Activated T-helper 2 cell treated with anti-CD3 and anti-CD28 coated beads, Interferon-gamma antibody, Interleukin-2, Interleukin-4, amounts not matched to agents 10 μg/mL and 5 μg/mL and 100 μg/mL, durations not matched to agents 14 hours and 24 hours and 36 hours (primary cell): ENCODE results near the gene PRKCZ. TPM values are rescaled to one million over a fixed set of nuclear protein-coding genes. Genes with fewer than 3 reads are reported as not detected.
"Not testable (repeated sequence)": the region's sequence is repeated elsewhere in the genome, so short reads cannot be mapped to it uniquely, and the experiment has no call there.

Experiments
- DNase-seq: peaks from one replicate; pipeline ENCODE4 v3.0.0; 2021; ENCODE audit warnings: low spot score
- H3K27ac Mint-ChIP-seq: one replicate; pipeline ENCODE4 v1.8.0; 2021; ENCODE audit warnings: mixed read lengths
- H3K27me3 Mint-ChIP-seq: one replicate; pipeline ENCODE4 v1.8.0; 2021; ENCODE audit warnings: low read depth, mixed read lengths
- H3K36me3 Mint-ChIP-seq: one replicate; pipeline ENCODE4 v1.8.0; 2021; ENCODE audit warnings: low read depth, mixed read lengths
- H3K4me1 Mint-ChIP-seq: one replicate; pipeline ENCODE4 v1.8.0; 2021; ENCODE audit warnings: low read depth, mixed read lengths
- H3K4me3 Mint-ChIP-seq: one replicate; pipeline ENCODE4 v1.8.0; 2021; ENCODE audit warnings: low read depth, mild to moderate bottlenecking, moderate library complexity, mixed read lengths
- H3K9me3 Mint-ChIP-seq: one replicate; pipeline ENCODE4 v1.8.0; 2021; ENCODE audit warnings: mixed read lengths
- intact Hi-C: fragments of 100-400 bp; cut with micrococcal nuclease; formaldehyde crosslinking; loops from one replicate; pipeline ENCODE4 v1.15.1; 2023
- total RNA-seq: library from RNA; stranded (reverse); gene quantifications from 2 replicates; pipeline ENCODE4 v1.2.3, GENCODE V29; 2022

PRKCZ gene
- total RNA-seq, 1 donor from 2014 or later = 3.6 TPM

DNA sequence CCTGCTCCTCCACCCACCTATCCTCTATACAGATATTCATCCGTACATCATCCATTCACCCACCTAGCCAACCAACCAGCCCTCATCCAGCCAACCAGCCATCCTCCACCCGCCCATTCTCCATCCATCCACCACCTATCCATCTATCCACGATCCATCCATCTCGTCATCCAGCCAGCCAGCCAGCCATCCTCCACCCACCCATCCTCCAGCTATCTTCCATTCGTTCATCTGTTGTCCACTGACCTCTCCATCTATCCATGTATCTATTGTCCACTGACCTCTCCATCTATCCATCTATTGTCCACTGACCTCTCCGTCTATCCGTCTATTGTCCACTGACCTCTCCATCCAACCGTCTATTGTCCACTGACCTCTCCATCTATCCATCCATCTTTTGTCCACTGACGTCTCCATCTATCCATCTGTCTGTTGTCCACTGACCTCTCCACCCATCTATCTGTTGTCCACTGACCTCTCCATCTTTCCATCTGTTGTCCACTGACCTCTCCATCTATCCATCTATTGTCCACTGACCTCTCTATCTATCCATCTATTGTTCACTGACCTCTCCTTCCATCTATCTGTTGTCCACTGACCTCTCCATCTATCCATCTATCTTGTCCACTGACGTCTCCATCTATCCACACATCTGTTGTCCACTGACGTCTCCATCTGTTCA is 96.8 kb downstream of the PRKCZ start:
- no peaks in the 10 kb centered on the region for H3K27me3 Mint-ChIP-seq
- no peak for DNase-seq
- intact Hi-C loops = no loop called here
- no peak overlapping the region for H3K27ac Mint-ChIP-seq
- no peaks in the 10 kb centered on the region for H3K9me3 Mint-ChIP-seq
- no peak overlapping the region for H3K4me3 Mint-ChIP-seq
- no peaks in the 10 kb centered on the region for H3K36me3 Mint-ChIP-seq
- H3K4me1 Mint-ChIP-seq = no peaks in the 10 kb centered on the region

DNA sequence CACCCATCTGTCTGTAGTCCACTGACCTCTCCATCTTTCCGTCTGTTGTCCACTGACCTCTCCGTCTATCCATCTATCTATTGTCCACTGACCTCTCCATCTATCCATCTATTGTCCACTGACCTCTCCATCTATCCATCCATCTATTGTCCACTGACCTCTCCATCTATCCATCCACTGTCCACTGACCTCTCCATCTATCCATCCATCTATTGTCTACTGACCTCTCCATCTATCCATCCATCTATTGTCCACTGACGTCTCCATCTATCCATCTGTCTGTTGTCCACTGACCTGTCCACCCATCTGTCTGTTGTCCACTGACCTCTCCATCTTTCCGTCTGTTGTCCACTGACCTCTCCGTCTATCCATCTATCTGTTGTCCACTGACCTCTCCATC is 97.7 kb downstream of the PRKCZ start:
- H3K27ac Mint-ChIP-seq, H3K4me1 Mint-ChIP-seq, DNase-seq, H3K27me3 Mint-ChIP-seq, H3K4me3 Mint-ChIP-seq, H3K36me3 Mint-ChIP-seq, intact Hi-C loops, H3K9me3 Mint-ChIP-seq: not testable (repeated sequence)

DNA sequence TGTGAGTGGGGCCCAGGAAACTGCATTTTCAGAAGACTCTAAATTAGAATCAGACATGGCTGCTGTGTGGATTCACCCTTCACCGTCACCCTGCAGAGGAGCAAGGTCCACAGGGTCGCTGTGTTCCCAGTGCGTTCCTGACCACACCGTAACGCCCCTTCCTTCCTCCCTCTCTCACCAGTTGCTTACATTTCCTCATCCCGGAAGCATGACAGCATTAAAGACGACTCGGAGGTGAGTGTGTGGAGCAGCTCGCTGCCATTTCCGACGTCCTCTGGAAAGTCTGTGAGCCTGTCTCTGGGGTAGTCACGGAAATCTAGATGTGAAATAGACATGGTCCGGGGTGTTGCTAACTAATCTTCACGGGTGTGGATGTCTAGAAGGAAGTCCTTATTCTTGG is 98.5 kb downstream of the PRKCZ start:
- H3K27me3 Mint-ChIP-seq = no peaks in the 10 kb centered on the region
- peaks cover 7% of the 10 kb centered on the region for H3K4me1 Mint-ChIP-seq
- H3K36me3 Mint-ChIP-seq = no peaks in the 10 kb centered on the region
- peak; percentile 63 for DNase-seq
- no peak overlapping the region for H3K4me3 Mint-ChIP-seq
- H3K27ac Mint-ChIP-seq = no peak overlapping the region
- intact Hi-C loops = no loop called here
- H3K9me3 Mint-ChIP-seq = no peaks in the 10 kb centered on the region

DNA sequence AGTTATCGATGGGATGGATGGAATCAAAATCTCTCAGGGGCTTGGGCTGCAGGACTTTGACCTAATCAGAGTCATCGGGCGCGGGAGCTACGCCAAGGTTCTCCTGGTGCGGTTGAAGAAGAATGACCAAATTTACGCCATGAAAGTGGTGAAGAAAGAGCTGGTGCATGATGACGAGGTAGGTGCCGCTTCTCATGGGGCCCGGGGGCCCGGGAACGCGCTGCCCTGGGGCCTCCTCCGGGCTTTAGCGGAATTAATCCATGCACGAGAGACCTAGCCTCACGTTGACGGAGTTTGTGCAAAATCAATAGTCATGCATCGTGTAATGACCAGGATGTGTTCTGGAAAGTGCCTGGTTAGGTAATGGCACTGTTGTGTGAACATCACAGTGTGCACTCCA is 100.6 kb downstream of the PRKCZ start:
- no peak for DNase-seq
- no peak overlapping the region for H3K4me3 Mint-ChIP-seq
- intact Hi-C loops = no loop called here

DNA sequence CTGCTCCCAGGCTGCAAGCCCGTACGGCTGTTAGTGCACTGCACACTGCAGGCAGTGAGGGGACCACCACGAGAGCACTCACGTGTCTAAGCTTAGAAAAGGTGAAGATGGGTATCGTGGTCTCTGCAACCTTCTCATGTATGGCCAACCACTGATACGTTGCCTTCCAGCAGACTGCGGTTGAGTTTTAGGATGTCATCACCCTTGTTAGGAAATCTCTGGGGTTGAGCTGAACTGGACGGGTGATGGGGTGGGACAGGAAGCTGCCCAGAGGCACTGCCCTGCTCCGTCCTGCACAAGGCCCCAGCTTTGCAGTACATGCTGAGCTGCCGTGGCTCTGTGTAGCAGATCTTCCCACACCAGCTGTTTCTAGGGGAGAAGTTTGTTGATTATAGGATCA is 101.0 kb downstream of the PRKCZ start:
- Mint-ChIP-seq H3K4me1 (peaks cover 7% of the 10 kb centered on the region), H3K36me3 (no peaks in the 10 kb centered on the region), H3K4me3 (no peak overlapping the region), H3K9me3 (no peaks in the 10 kb centered on the region), H3K27me3 (no peaks in the 10 kb centered on the region), H3K27ac (no peak overlapping the region)
- no peak for DNase-seq
- intact Hi-C loops = no loop called here

More for the DNA sequence above, 100.6 kb downstream of the PRKCZ start:
- H3K4me1 Mint-ChIP-seq = peaks cover 7% of the 10 kb centered on the region
- no peaks in the 10 kb centered on the region for H3K36me3 Mint-ChIP-seq
- no peaks in the 10 kb centered on the region for H3K27me3 Mint-ChIP-seq
- H3K27ac Mint-ChIP-seq = no peak overlapping the region
- H3K9me3 Mint-ChIP-seq = no peaks in the 10 kb centered on the region

DNA sequence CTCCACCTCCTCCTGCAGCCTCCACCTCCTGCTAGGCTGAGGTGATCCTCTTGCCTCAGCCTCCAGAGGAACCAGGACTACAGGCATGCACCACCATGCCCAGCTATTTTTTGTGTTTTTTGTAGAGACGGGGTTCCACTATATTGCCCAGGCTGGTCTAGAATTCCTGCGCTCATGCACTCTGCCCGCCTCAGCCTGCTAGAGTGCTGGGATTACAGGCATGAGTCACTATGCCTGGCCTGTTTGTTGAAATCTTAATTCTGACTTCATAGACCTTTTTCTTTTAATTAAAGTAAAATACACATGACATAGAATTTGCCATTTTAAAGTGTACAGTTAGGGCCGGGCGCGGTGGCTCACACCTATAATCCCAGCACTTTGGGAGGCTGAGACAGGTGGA is 101.7 kb downstream of the PRKCZ start:
- Mint-ChIP-seq H3K27me3 (no peaks in the 10 kb centered on the region), H3K4me3 (no peak overlapping the region), H3K9me3 (no peaks in the 10 kb centered on the region), H3K27ac (no peak overlapping the region), H3K4me1 (peaks cover 7% of the 10 kb centered on the region), H3K36me3 (no peaks in the 10 kb centered on the region)
- DNase-seq = no peak
- intact Hi-C loops = no loop called here

DNA sequence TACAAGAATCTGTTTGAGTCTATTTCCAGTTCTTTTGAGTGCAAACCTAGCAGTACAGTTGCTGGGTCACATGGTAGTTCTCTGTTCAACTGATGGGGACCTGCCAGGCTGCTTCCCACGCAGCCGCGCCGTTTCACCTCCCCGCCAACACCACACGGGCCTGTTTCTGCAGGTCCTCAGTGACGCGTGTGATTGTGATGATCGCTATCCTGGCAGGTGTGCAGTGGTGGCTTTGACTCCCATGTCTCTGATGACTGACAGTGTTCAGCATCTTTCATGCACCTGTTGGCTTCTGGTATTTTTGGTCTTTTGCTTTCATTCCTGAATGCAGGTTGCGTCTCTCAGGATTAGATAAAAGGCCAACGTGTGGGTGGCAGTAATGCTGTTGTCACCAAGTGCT is 102.7 kb downstream of the PRKCZ start:
- no peak overlapping the region for H3K27ac Mint-ChIP-seq

DNA sequence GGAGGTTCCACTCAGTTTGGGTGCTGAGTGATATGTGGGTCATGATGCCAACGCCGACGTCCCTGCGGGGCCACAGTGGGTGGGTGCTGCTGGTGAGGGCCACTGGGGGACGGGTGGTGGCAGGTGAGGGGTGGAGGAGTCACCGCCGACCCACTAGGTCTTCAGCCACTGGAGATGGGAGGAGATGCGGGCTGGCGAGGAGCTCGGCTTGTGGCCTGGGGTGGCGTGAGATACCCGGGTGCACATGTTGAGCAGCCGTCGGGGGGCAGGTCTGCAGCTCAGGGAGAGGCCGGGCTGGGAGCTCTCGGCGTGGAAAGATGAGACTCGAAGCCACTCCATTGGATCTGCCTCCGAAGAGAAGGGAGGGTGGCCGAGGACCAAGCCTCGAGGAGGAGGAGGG is 103.8 kb downstream of the PRKCZ start:
- DNase-seq = no peak
- intact Hi-C loops = no loop called here
- H3K27me3 Mint-ChIP-seq = no peaks in the 10 kb centered on the region
- H3K27ac Mint-ChIP-seq = no peak overlapping the region
- H3K4me1 Mint-ChIP-seq = peaks cover 7% of the 10 kb centered on the region
- H3K9me3 Mint-ChIP-seq = no peaks in the 10 kb centered on the region
- no peaks in the 10 kb centered on the region for H3K36me3 Mint-ChIP-seq
- H3K4me3 Mint-ChIP-seq = no peak overlapping the region

More for the DNA sequence above, 102.7 kb downstream of the PRKCZ start:
- H3K36me3 Mint-ChIP-seq = no peaks in the 10 kb centered on the region
- no peak overlapping the region for H3K4me3 Mint-ChIP-seq
- intact Hi-C loops = no loop called here
- no peak for DNase-seq
- peaks cover 7% of the 10 kb centered on the region for H3K4me1 Mint-ChIP-seq
- no peaks in the 10 kb centered on the region for H3K27me3 Mint-ChIP-seq
- H3K9me3 Mint-ChIP-seq = no peaks in the 10 kb centered on the region

DNA sequence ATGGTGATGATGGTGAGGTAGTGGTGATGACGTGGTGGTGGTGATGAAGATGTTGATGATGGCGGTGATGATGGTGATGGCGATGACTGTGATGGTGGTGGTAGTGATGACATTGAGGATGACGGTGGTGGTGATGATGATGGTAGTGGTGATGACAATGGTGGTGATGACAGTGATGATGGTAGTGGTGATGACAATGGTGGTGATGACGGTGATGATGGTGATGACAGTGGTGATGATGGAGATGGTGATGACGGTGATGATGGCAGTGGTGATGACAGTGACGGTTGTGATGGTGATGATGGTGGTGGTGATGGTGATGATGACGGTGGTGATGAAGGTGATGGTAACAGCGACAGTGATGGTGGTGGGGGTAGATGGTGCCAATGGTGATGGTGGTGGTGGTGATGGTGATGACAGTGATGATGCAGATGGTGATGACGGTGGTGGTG is 105.0 kb downstream of the PRKCZ start:
- H3K27me3 Mint-ChIP-seq = no peaks in the 10 kb centered on the region
- H3K4me3 Mint-ChIP-seq = no peak overlapping the region
- no peaks in the 10 kb centered on the region for H3K36me3 Mint-ChIP-seq
- H3K27ac Mint-ChIP-seq = no peak overlapping the region
- peaks cover 7% of the 10 kb centered on the region for H3K4me1 Mint-ChIP-seq
- intact Hi-C loops = no loop called here
- no peaks in the 10 kb centered on the region for H3K9me3 Mint-ChIP-seq
- DNase-seq = no peak

DNA sequence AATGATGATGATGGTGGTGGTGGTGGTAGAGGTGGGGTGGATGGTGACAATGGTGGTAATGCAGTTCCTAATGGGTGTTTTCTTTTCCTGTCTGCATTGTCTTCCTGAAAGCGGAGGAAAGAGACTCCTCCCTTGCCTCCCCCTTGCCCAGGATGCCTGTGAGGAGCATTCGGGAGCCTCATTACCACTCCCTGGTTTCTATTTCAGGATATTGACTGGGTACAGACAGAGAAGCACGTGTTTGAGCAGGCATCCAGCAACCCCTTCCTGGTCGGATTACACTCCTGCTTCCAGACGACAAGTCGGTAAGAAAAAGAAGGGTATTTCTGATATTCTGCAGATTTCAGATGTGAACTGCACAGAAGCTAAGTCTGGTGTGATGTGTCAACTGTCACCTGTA is 105.6 kb downstream of the PRKCZ start:
- intact Hi-C loops = no loop called here
- H3K9me3 Mint-ChIP-seq = no peaks in the 10 kb centered on the region
- no peak overlapping the region for H3K4me3 Mint-ChIP-seq
- peaks cover 7% of the 10 kb centered on the region for H3K4me1 Mint-ChIP-seq
- DNase-seq = no peak
- H3K36me3 Mint-ChIP-seq = no peaks in the 10 kb centered on the region
- H3K27me3 Mint-ChIP-seq = no peaks in the 10 kb centered on the region
- no peak overlapping the region for H3K27ac Mint-ChIP-seq

DNA sequence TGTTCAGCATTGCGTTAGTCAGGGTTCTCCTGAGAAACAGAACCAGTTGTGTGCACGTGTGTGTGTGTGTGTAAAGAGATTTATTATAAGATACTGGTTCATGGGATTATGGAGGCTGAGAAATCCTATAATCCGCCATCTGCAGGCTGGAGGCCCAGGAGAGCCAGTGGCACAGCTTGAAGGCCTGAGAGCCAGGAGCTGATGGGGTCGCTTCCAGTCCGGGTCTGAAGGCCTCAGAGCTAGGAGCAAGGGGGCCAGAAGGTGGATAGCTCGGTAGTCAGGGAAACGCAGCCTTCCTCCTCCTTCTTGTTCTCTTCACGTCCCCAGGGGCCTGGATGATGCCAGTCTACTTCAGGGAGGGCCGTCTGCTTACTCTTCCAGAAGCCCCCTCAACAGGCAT is 106.7 kb downstream of the PRKCZ start:
- Mint-ChIP-seq H3K27ac (no peak overlapping the region), H3K36me3 (no peaks in the 10 kb centered on the region), H3K4me1 (peaks cover 7% of the 10 kb centered on the region), H3K27me3 (no peaks in the 10 kb centered on the region), H3K9me3 (no peaks in the 10 kb centered on the region), H3K4me3 (no peak overlapping the region)
- DNase-seq = no peak
- intact Hi-C loops = no loop called here

DNA sequence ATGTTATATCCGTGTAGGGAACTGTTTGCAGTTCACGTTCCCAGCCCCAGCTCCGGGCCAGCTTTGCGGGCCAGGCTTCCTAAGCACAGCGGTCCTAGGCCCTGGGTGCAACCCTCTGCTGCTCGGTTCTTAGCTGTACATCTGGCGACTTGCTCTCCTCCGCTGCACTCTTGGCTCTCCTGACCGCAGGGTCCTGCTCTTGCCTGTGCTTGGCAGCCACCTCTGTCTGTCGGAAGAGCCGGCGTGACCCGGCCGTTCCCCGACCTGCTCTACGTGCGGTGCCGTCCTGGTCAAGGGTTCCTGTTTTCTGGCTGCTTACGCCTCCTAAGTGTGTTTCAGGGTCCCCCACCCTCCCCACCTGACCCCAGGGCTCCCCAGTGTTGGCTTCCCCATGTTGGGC is 107.6 kb downstream of the PRKCZ start:
- Mint-ChIP-seq H3K4me1 (peaks cover 4% of the 10 kb centered on the region), H3K4me3 (no peak overlapping the region), H3K36me3 (no peaks in the 10 kb centered on the region), H3K27ac (no peak overlapping the region), H3K27me3 (no peaks in the 10 kb centered on the region), H3K9me3 (no peaks in the 10 kb centered on the region)
- DNase-seq = no peak
- intact Hi-C loops = no loop called here

DNA sequence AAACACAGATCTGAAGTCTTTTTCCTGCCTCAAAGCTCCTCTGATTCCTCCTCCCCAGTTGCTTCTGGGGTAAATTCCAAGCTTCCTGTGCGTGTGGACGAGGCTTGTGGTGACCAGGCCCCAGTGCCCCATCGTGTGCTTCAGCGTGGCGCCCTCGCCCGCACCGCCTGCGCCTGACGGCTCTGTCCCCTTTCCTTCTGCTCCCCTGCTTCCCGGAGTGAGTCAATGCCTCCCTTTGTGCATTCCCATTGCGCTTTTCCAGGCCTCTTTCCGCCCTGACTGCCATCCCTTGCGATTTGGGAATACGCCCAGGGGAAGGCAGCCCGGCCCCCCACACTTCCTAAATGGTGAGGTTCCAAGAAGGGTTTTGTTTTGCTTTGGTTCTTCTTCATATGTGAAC is 108.1 kb downstream of the PRKCZ start:
- no peaks in the 10 kb centered on the region for H3K27me3 Mint-ChIP-seq

DNA sequence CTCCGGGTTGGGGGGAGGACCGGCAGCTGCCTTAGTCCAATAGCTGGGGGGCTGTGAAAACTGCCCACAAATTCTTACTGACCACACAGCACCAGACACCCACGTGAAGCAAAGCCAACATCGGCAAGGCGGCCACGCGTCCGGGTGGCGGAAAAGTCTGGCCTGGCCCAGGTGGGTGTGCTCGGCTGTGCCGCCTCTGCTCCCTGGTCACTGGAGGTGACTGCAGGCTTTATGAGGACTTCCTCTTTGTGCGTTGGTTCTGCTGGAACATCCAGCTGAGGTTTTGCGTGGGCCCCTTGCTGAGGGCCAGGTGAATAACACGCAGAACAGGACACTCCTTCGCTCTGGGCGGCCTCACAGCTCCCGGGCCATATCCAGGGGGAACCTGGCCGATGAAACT is 108.9 kb downstream of the PRKCZ start:
- H3K27me3 Mint-ChIP-seq = no peaks in the 10 kb centered on the region
- no peaks in the 10 kb centered on the region for H3K9me3 Mint-ChIP-seq
- no peak overlapping the region for H3K27ac Mint-ChIP-seq
- H3K4me1 Mint-ChIP-seq = no peaks in the 10 kb centered on the region
- no peak overlapping the region for H3K4me3 Mint-ChIP-seq
- H3K36me3 Mint-ChIP-seq = no peaks in the 10 kb centered on the region
- no peak for DNase-seq
- intact Hi-C loops = no loop called here

More for the DNA sequence above, 108.1 kb downstream of the PRKCZ start:
- no peak for DNase-seq
- H3K4me3 Mint-ChIP-seq = no peak overlapping the region
- H3K36me3 Mint-ChIP-seq = no peaks in the 10 kb centered on the region
- intact Hi-C loops = no loop called here
- H3K27ac Mint-ChIP-seq = no peak overlapping the region
- H3K4me1 Mint-ChIP-seq = no peaks in the 10 kb centered on the region
- H3K9me3 Mint-ChIP-seq = no peaks in the 10 kb centered on the region
